Embryonic facial prominence (tissue), 1 donor: Measurements from ENCODE around the gene DCUN1D5.
"Not testable (repeated sequence)": the region's sequence is repeated elsewhere in the genome, so short reads cannot be mapped to it uniquely, and the experiment has no call there.

Source experiments
- DNase-seq: peaks from one replicate; pipeline ENCODE4 v3.0.0-alpha.2; 2016; ENCODE audit errors: extremely low spot score

Gene DCUN1D5

DNA sequence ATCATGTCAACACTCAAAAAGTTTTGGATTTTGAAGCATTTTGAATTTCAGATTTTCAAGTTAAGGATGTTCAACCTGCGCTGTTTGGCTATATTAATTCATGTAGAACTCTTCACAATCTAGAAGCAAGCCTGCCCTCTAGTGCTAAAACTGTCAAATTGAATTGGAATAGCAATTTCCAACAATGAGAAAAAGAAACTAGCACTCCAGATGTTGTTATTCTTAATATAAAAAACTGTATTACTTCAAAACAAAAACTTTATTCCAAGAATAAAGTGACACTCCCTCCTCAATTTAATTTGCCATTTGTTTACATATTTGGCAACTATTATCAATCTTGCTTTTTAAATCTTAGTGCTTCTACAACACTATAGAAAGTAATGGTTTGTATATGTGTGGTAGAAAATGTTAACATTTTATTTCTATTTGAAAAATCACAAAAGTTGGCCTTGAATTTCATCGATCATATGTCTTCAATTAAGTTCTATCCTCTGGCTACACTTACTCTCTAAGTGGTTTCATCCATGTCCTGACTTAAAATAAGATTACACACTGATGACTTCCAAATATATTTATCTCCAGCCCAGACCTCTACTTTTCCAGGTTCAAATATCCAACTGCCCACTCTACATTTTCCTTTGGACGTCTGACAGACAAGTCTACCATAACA is 36.6 kb downstream of the DCUN1D5 start:
- peak; percentile 66 for DNase-seq

- DNase-seq = no peak
Measured at GRCh38 chr11:103053997-103054396, 38.0 kb downstream of the DCUN1D5 start.

DNA sequence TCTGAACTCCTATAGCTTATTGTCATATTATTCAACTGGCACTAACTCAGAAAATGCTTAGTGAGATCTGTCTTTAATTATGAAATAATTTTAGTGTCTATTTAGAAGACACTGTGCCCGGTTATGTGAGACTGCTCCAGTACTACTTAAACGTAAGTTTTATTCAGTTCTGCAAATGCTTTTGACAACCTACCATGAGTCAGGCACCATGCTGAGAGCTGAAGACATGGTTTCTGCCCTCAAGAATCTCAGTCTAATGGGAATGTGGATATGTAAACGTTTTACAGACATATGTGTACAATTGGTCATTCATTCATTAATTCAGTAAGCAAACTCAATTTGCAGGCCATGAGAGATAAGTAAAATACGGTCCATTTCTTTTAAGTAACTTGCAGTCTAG is 40.0 kb downstream of the DCUN1D5 start:
- DNase-seq = peak; percentile 14

- DNase-seq = no peak
Measured at GRCh38 chr11:103051151-103051801, 40.7 kb downstream of the DCUN1D5 start.

- DNase-seq = no peak
Measured at GRCh38 chr11:103050351-103050750, 41.6 kb downstream of the DCUN1D5 start.

- no peak for DNase-seq
Measured at GRCh38 chr11:103047837-103048236, 44.1 kb downstream of the DCUN1D5 start.

GRCh38 chr11:103043826-103044678 is 47.9 kb downstream of the DCUN1D5 start:
- no peak for DNase-seq

GRCh38 chr11:103042161-103042560 is 49.8 kb downstream of the DCUN1D5 start:
- no peak for DNase-seq

DNA sequence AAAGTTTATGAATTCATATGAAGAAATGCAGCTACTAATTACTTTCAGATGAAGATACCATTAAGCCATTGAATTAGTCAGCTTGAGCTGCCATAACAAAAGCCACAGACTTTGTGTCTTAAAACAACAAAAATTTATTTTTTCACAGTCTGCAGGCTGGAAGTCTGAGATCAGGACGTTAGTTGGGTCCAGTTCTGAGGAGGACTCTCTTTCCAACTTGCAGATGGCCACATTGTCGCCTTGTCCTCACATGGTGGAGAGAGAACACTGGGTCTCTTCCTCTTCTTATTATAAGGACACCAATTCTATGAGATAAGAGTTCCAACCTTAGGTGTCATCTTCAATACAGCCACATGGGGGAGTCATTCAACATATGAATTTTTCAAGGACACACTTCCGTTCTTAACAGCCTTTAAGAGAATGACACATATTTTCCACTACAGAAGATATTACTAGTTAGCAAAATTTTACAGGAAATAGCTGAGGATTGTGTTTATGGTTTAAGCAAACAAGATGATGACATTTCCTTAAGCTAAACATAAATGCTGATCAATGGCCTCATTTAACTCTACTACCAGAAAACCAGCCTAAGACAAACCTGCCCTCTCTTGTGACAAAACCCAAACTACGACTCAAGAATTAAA is 56.0 kb downstream of the DCUN1D5 start:
- DNase-seq = no peak

GRCh38 chr11:103035216-103035615 is 56.7 kb downstream of the DCUN1D5 start:
- DNase-seq = no peak

GRCh38 chr11:103031834-103032233 is 60.1 kb downstream of the DCUN1D5 start:
- DNase-seq = no peak

- no peak for DNase-seq
Measured at GRCh38 chr11:103029401-103029800, 62.6 kb downstream of the DCUN1D5 start.

GRCh38 chr11:103028304-103029020 is 63.5 kb downstream of the DCUN1D5 start:
- not testable (repeated sequence) for DNase-seq

DNA sequence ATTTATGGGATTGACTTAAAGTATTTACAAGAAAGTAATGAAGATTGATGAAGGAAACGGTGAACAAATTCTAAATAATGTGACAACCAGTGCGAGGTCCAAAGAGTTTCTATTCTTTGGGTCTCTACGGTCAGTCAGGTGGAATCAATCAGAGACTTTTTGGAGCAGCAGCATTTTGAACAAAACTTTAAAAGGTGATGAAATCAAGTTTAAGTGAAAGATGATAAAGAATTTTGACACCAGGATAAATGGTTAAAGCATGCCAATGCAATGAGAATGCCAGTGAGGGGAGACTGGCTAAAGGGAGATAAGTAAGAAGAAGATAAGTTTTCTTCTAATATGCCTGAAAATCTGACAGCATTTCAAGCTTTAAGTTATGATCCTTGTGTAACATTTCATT is 67.9 kb downstream of the DCUN1D5 start:
- DNase-seq = no peak

GRCh38 chr11:103016031-103016430 is 75.9 kb downstream of the DCUN1D5 start:
- no peak for DNase-seq

GRCh38 chr11:103013421-103013820 is 78.5 kb downstream of the DCUN1D5 start:
- no peak for DNase-seq
